ENCODE data around the gene DNMT3L.
A peak's percentile ranks its signal among the peaks of the same experiment; 100 is the strongest.
"Not testable (repeated sequence)": the region's sequence is repeated elsewhere in the genome, so short reads cannot be mapped to it uniquely, and the experiment has no call there.

Gene DNMT3L

GRCh38 chr21:44261675-44262295 lies at the start of gene DNMT3L:
DNMT3L (minus strand) TSS chr21:44261897; CDS start chr21:44261259, 638 bp downstream.
- Mint-ChIP-seq H3K27me3 (no peaks in the 10 kb centered on the region), H3K4me1 (peaks cover 2% of the 10 kb centered on the region), H3K9me3 (no peaks in the 10 kb centered on the region), H3K4me3 (no peak within 1 kb of the TSS), H3K36me3 (no peaks in the 10 kb centered on the region), H3K27ac (no peak within 1 kb of the TSS)
- ATAC-seq (ENCODE audit: low read depth) (no peak), DNase-seq (ENCODE audit: low spot score in 2 of 2) (no peak)

DNA sequence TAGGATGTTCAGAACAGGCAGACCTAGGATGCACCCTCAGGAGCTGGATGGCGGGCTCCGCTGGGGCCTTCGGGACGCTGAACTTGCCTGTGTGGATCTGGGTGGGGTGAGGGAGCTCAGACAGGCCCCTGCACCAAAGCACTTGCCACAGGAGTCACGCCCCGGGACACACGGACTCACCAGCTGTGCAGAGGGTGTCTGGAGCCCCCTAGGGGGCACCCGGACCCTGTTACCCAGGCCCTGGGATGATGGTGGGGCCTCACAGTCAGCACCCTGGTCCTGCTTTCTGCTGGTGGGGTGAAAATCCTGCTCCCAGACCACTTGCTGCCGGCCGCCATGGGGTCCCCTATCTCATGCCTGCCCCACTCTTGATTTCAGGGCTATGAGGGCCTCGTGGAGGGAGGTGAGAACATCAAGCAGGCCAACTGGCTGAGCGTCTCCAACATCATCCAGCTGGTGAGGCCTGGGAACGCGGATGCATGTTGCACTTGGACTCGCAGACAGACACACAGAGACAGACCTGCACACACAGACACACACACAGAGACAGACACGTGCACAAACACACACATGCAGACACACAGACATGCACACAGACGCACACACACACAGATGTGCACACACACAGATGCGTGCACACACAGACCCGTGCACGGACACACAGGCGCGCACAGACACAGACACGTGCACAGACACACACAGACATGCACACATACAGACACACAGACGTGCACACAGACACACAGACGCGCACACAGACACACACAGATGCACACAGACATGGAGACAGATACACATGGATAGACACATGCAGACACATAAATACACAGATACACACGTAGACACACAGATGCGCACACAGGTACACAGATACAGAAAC lies 49.2 kb upstream of the DNMT3L start:
- peaks cover 24% of the 10 kb centered on the region for H3K36me3 Mint-ChIP-seq
- no peaks in the 10 kb centered on the region for H3K9me3 Mint-ChIP-seq
- no peak overlapping the region for H3K4me3 Mint-ChIP-seq
- H3K27me3 Mint-ChIP-seq, result no peaks in the 10 kb centered on the region
- ATAC-seq (ENCODE audit: low read depth), result no peak
- peaks cover 5% of the 10 kb centered on the region for H3K4me1 Mint-ChIP-seq
- peak overlapping the region; percentile 67 for H3K27ac Mint-ChIP-seq
- no peak for DNase-seq (ENCODE audit: low spot score in 2 of 2)

GRCh38 chr21:44306936-44307704 lies 45.4 kb upstream of the DNMT3L start:
- Mint-ChIP-seq H3K27ac (no peak overlapping the region), H3K4me1 (peaks cover 26% of the 10 kb centered on the region), H3K27me3 (no peaks in the 10 kb centered on the region), H3K4me3 (no peak overlapping the region), H3K9me3 (no peaks in the 10 kb centered on the region), H3K36me3 (peaks cover 20% of the 10 kb centered on the region)
- DNase-seq (ENCODE audit: low spot score in 2 of 2) (no peak), ATAC-seq (ENCODE audit: low read depth) (no peak)

DNA sequence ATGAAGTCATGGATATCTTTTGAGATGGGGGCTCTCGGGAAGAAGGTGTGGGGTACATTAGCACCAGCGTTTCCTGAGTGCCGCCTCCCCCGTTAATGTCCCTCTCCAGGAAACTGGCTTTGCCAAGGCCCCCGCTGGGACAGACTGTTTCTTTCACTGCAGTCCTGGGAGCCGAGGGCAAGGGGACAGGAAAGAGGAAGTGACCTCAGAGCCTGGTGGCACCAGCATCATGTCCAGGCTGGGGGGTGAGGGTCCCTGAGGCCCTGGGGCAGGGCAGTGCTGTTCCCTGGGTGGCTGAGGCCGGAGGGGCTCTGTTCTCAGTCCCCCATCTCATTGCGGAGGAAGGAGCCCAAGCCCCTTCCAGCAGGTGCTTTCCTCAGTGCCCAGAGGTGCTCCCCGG lies 44.0 kb upstream of the DNMT3L start:
- no peaks in the 10 kb centered on the region for H3K27me3 Mint-ChIP-seq
- H3K36me3 Mint-ChIP-seq, result peaks cover 11% of the 10 kb centered on the region
- no peak for DNase-seq (ENCODE audit: low spot score in 2 of 2)
- no peak for ATAC-seq (ENCODE audit: low read depth)
- H3K4me1 Mint-ChIP-seq, result peaks cover 34% of the 10 kb centered on the region
- H3K4me3 Mint-ChIP-seq, result no peak overlapping the region
- no peak overlapping the region for H3K27ac Mint-ChIP-seq
- H3K9me3 Mint-ChIP-seq, result no peaks in the 10 kb centered on the region

- peak overlapping the region; percentile 59 for H3K4me3 Mint-ChIP-seq
- peak; percentile 46 to 53 for DNase-seq (ENCODE audit: low spot score in 2 of 2)
- peak; percentile 51 for ATAC-seq (ENCODE audit: low read depth)
- peaks cover 34% of the 10 kb centered on the region for H3K4me1 Mint-ChIP-seq
- H3K27ac Mint-ChIP-seq, result peak overlapping the region; percentile 76
- no peaks in the 10 kb centered on the region for H3K9me3 Mint-ChIP-seq
- no peaks in the 10 kb centered on the region for H3K27me3 Mint-ChIP-seq
- H3K36me3 Mint-ChIP-seq, result peaks cover 11% of the 10 kb centered on the region
Observed at GRCh38 chr21:44304877-44305293, 43.2 kb upstream of the DNMT3L start.

GRCh38 chr21:44304011-44304616 lies 42.4 kb upstream of the DNMT3L start:
- H3K27me3 Mint-ChIP-seq, result no peaks in the 10 kb centered on the region
- DNase-seq (ENCODE audit: low spot score in 2 of 2) (no peak), ATAC-seq (ENCODE audit: low read depth) (no peak)
- H3K9me3 Mint-ChIP-seq, result no peaks in the 10 kb centered on the region
- no peak overlapping the region for H3K4me3 Mint-ChIP-seq
- H3K4me1 Mint-ChIP-seq, result peaks cover 37% of the 10 kb centered on the region
- H3K27ac Mint-ChIP-seq, result peak overlapping the region; percentile 76
- H3K36me3 Mint-ChIP-seq, result peaks cover 11% of the 10 kb centered on the region

DNA sequence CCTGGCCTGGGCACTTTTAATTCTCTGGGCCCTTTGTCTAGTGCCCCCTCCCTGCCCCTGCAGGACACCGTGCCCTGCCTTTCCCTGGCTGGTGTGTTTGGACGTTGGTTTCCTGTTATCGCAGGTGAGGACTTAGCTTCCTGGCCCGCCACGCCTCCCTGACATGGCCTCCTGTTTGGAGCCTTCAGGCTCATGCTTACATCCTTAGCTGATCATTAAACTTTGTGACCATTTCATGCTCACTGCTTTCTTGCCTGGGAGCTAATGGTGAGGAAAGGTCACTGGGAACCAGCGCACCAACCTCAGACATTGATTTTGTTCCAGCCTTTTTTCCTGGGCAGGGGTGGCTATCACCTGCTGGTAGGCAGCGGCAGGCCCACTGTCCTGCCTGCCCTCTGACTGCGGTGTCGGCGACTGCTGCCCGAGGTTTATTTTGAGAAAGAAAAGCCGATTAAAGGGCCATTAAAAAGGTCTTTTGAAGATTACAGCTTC lies 41.8 kb upstream of the DNMT3L start:
- Mint-ChIP-seq H3K9me3 (no peaks in the 10 kb centered on the region), H3K4me1 (peaks cover 41% of the 10 kb centered on the region), H3K4me3 (peak overlapping the region; percentile 71), H3K27ac (peak overlapping the region; percentile 75), H3K36me3 (peaks cover 10% of the 10 kb centered on the region), H3K27me3 (no peaks in the 10 kb centered on the region)
- no peak for ATAC-seq (ENCODE audit: low read depth)
- DNase-seq (ENCODE audit: low spot score in 2 of 2), result no peak

DNA sequence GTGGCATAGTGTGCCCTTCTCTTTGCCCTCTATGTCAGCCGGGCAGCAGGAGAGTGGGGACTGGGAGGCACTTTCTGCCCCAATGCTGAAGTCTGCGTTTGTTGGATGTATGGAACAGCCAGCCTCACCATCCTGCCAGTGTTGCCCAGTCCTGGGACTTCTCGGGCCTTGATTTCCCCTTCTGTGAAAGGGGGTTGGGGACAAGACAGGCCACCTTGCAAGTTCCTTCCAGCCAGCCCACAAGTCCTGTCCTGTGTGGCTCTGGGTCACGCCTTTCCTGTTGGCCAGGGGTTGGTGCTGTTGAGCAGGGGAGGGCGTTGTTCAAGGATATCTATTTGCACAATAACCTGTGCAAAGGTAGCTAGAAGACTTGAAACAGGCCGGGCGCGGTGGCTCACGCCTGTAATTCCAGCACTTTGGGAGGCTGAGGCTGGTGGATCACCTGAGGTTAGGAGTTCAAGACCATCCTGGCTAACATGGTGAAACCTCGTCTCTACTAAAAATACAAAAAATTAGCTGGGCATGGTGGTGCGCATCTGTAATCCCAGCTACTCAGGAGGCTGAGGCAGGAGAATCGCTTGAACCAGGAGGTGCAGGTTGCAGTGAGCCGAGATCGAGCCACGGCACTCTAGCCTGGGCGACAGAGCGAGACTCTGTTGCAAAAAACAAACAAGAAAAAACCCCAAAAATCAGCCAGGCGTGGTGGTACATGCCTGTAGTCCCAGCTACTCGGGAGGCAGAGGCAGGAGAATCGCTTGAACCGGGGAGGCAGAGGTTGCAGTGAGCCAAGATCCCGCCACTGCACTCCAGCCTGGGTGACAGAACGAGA lies 41.1 kb upstream of the DNMT3L start:
- not testable (repeated sequence) for H3K9me3 Mint-ChIP-seq; H3K36me3 Mint-ChIP-seq; DNase-seq (ENCODE audit: low spot score in 2 of 2); H3K27me3 Mint-ChIP-seq
- peak; percentile 13 for ATAC-seq (ENCODE audit: low read depth)
- Mint-ChIP-seq H3K27ac (peak overlapping the region; percentile 75), H3K4me3 (peak overlapping the region; percentile 70), H3K4me1 (peaks cover 44% of the 10 kb centered on the region)

GRCh38 chr21:44301961-44302406 lies 40.3 kb upstream of the DNMT3L start:
- no peaks in the 10 kb centered on the region for H3K9me3 Mint-ChIP-seq

GRCh38 chr21:44301141-44301540 lies 39.4 kb upstream of the DNMT3L start:
- Mint-ChIP-seq H3K4me1 (peaks cover 44% of the 10 kb centered on the region), H3K36me3 (no peaks in the 10 kb centered on the region), H3K9me3 (no peaks in the 10 kb centered on the region), H3K4me3 (peak overlapping the region; percentile 70), H3K27me3 (no peaks in the 10 kb centered on the region), H3K27ac (peak overlapping the region; percentile 57)
- ATAC-seq (ENCODE audit: low read depth) (no peak), DNase-seq (ENCODE audit: low spot score in 2 of 2) (no peak)

More at GRCh38 chr21:44301961-44302406, 40.3 kb upstream of the DNMT3L start:
- Mint-ChIP-seq H3K36me3 (peaks cover 2% of the 10 kb centered on the region), H3K4me3 (peak overlapping the region; percentile 70), H3K27ac (peak overlapping the region; percentile 75), H3K27me3 (no peaks in the 10 kb centered on the region), H3K4me1 (peaks cover 44% of the 10 kb centered on the region)
- ATAC-seq (ENCODE audit: low read depth) (no peak), DNase-seq (ENCODE audit: low spot score in 2 of 2) (no peak)

DNA sequence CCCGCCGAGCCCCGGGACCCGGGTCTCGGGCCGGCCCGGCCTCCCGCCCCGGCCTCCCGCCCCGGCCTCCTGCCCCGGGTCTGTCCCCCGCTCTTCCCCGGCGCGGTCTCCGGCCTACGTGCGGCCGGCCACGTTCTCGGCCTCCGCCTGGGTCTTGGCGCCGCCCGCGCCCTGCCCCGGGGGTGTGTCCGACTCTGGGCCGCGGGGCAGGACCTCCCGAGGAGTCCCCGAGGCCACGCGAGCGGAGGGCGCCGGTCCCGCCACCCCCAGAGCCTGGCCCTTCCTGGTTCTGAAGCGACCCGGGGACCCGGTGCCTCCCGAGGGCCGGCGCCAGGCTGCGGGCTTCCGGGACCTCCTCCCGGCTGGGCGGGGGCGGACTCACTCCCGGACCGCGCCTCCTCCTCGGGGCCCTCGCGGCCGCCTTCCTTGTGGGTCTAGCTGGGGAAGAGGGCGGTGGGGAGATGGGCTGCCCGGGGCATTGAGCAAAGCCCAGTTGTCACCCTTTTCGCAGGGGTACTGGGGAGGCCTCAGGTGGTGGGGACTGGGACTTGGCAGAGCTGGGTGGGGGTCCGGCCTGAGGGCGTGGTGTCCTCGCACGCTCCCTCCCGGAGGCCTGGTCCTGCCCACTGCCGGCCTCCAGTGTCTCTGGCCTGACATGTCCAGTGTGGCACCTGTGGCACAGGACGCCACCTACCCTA lies 38.7 kb upstream of the DNMT3L start:
- no peaks in the 10 kb centered on the region for H3K36me3 Mint-ChIP-seq
- H3K27ac Mint-ChIP-seq, result peak overlapping the region; percentile 57
- H3K4me3 Mint-ChIP-seq, result peak overlapping the region; percentile 70
- no peaks in the 10 kb centered on the region for H3K27me3 Mint-ChIP-seq
- H3K9me3 Mint-ChIP-seq, result no peaks in the 10 kb centered on the region
- peaks cover 44% of the 10 kb centered on the region for H3K4me1 Mint-ChIP-seq
- DNase-seq (ENCODE audit: low spot score in 2 of 2) (peak; percentile 38 to 63), ATAC-seq (ENCODE audit: low read depth) (peak; percentile 31)

DNA sequence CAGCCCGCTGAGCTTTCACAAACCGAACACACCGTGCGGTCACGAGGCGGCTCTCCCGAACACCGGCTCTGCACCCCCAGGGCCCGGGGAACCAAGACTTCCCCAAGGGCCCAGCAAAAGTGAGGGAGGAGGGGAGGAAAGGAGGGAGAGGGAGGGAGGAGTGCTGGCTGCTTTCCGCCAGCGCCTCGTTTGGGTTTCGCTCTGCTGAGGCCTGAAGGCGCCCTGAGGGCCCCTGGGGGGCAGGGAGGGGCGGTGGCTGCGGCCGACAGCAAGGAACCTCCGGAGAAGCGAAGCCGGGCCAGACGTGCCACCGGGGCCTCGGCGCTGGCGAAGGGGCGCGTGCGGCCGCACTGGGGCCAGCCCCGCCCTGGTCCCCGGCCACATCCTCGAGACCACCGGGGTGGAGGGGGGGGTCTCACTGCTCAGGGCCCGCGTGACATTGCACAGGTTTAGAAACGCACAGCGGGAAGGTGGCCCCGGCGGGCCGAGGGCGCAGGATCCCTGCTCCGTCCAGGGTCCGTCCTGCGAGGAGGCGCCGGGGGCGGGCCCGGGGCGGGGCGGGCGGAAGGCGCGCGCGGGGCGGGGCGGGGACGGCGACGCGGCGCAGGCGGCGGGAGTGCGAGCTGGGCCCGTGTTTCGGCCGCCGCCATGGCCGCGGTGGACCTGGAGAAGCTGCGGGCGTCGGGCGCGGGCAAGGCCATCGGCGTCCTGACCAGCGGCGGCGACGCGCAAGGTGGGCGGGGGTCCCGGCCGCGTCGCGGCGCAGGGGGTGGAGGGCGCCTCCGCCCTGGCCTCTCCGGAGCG lies 38.0 kb upstream of the DNMT3L start, which contains the start of gene PFKL:
Gene PFKL, plus strand, starts transcription at position 596 of the 804 bp plus-strand sequence. Its CDS starts 53 bp downstream, at position 649.
- no peaks in the 10 kb centered on the region for H3K36me3 Mint-ChIP-seq
- ATAC-seq (ENCODE audit: low read depth) (peak; percentile 56), DNase-seq (ENCODE audit: low spot score in 2 of 2) (peak; percentile 58 to 70)
- peak within 1 kb of the TSS; percentile 92 for H3K27ac Mint-ChIP-seq
- H3K4me1 Mint-ChIP-seq, result peaks cover 43% of the 10 kb centered on the region
- peak within 1 kb of the TSS; percentile 85 for H3K4me3 Mint-ChIP-seq
- H3K9me3 Mint-ChIP-seq, result no peaks in the 10 kb centered on the region
- no peaks in the 10 kb centered on the region for H3K27me3 Mint-ChIP-seq

All from memory B cell (primary cell).